Activated T-helper 9 cell treated with anti-CD3 and anti-CD28 coated beads, Interleukin-2, amount 50 U/mL, for 16 hours (primary cell): ENCODE data around the gene PTPRN2.

Experiments used
- DNase-seq: peaks from one replicate; pipeline ENCODE4 v3.0.0-alpha.2; 2020; ENCODE audit warnings: low read depth

PTPRN2 gene

GRCh38 chr7:158489462-158490155 is 98.0 kb downstream of the PTPRN2 start:
- DNase-seq = no peak

DNA sequence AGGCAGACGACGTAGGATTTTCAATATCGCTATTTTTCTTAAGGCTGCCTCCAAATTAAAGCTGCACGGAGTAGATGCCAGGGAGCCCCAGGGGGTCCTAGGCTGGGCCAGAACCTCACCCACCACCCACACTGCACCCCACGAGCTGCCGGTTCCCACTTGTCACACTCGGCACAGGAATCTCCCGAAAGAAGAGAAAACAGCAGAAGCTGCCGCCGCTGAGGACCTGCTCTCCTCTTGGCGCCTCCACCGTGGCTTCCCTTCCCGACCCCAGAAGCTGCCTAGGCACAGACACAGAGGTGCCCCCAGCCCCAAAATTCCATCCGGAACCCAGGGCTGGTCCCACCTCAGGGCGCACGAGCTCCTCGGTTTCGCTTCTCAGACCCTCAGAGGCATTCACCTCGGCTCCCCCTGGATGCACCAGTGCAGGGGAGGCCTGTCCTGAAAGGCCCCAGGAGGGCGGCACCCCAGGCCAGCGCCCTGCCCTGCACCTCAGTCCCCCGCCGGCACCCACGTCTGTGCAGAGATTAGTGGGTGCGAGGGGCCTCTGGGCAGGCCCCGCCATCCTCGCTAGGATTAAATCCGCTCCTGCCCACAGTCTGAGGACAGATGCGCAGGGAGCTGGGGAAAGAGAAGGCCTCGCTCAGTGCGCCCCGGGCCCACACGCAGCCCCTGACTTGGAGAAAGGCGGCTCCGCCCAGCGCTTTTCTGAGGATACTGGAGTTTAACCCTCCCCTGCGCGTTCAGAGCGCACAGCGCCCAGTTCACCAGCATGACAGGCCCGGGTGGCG is 99.2 kb downstream of the PTPRN2 start:
- DNase-seq = no peak

- no peak for DNase-seq
These were observed 99.9 kb downstream of the PTPRN2 start for GRCh38 chr7:158487631-158488151.

GRCh38 chr7:158486919-158487318 is 100.7 kb downstream of the PTPRN2 start:
- no peak for DNase-seq

- no peak for DNase-seq
These were observed 102.7 kb downstream of the PTPRN2 start for GRCh38 chr7:158484801-158485531.

- no peak for DNase-seq
These were observed 105.1 kb downstream of the PTPRN2 start for GRCh38 chr7:158482480-158482879.

DNA sequence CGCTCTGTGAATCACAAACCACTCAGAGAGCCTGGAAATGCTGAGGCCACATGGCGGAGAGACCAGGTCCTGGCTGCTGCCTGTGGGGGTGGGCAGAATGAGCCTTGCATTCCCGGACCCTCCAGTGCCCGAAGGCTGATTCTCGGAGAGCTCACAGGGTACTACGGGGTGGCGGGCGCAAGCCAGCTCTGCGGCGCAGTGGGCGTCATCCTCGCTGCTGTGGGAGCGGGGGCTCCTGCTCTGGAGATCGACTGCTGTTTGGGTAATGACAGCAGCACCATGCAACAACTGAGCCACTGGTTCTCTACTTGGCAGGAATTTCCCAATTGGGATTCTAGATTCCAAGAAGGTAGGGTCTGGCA is 108.0 kb downstream of the PTPRN2 start:
- DNase-seq = no peak

GRCh38 chr7:158479021-158479663 is 108.5 kb downstream of the PTPRN2 start:
- no peak for DNase-seq

DNA sequence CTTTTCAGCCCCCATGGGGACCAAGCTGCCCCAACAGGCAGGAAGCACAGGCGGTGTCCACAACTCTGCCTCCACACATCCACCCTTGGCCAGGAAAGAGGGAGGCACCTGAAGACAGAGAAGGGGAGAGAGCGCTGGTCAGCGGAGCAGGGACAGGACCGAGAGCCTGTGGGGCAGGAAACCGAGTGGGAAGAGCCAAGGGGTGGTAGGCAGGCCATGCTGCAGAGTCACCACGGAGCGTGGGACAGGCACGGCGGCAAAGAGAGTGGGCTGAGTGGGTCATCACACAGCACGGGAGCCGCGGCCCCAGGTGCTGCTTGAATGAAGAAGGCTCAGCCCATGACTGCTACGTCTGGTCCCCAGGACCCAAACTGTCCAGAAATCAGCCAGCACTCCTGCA is 109.8 kb downstream of the PTPRN2 start:
- no peak for DNase-seq

DNA sequence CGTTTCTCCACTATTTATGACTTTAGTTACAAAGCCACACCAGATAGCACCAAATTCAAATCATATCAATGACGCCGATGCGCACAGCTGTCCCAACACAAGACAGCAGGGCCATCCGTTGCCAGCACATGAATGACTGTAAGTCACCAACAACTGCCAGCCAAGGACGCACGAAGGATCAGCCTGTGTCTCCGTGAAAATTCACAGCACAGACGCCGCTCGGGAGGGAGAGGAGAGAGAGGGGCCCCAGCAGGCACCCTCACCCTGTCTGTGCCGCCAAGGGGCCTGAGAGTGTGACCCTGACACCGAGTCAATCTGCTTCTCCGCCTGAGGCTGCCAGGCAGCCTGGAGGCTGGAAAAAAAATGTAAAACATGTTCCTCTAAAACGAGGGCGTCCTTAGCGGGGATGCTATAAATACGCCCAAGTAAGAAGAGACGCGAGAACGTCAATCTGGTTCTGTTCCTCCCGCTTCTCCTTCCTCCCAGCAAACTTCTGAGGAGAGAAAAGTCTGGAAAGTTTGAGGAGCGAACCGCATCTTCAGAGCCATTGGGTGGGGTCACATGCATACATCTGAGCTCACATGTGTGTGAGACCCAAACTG is 111.2 kb downstream of the PTPRN2 start:
- DNase-seq = no peak

DNA sequence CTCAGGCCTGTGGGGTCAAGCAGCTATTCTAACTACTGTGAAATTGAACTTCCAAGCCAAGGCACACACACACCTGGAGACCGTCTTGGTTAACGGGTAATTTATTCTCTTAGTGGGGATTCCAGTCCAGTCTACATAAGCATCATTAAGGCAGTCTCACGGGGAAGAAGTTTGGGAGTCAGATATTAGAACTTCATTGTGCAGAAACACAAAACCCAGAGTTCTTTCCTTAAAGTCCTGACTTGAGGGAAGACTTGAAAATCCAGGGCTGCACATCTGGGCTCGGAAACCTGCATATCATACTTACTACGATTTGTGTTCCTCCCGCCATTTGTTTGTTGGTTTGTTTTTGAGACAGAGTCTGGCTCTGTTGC is 112.0 kb downstream of the PTPRN2 start:
- no peak for DNase-seq

DNA sequence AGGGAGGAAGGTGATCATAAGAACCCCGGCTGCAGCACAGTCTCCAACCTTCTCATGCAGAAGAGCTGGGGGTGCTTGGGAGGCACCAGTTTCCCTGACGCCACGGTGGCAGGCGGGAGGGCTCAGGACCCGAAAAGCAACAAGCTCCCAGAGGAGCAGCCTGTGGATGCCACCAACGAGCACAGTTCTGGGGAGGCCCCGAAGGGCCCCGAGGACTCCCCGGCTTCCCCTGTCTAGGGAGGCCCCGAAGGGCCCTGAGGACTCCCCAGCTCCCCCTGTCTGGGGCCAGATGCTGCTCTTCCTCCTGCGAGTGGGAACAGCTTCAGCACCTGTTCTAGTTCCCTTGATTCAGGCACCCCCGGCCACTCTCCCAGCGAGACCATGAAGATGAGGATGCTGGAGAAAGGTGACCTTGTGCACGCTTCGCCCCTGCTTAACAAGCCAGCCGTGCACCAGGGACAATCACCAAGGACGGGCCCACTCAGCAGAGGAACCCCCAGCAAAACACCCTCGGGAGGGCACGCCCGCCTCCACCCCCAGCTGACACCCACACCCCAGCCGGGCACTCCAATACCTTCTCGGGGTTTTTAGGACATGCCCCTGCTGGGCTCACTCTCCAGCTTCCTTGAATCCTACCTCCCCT is 112.5 kb downstream of the PTPRN2 start:
- no peak for DNase-seq

GRCh38 chr7:158474488-158474887 is 113.1 kb downstream of the PTPRN2 start:
- DNase-seq = no peak

DNA sequence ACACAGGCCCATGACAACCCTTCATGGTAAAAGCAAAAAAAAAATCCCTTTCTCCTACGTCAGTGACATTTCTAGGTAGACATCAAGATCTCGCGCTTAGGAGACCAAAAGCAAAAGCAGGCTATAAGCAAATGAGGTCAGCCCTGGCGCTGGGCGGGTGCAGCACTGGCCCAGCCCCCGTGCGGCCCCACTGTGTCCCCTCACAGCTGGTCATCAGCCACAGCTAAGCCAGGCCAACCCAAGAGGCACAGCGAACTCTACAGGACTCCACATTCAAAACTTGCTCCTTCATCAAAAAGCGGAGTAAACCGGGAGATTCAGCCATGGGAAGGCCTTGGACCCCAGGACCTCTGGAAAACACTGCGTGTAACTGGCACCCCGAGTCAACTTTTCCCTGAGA is 113.7 kb downstream of the PTPRN2 start:
- DNase-seq = no peak

GRCh38 chr7:158473221-158473620 is 114.4 kb downstream of the PTPRN2 start:
- DNase-seq = no peak

GRCh38 chr7:158472596-158472995 is 115.0 kb downstream of the PTPRN2 start:
- DNase-seq = no peak

GRCh38 chr7:158471716-158472115 is 115.9 kb downstream of the PTPRN2 start:
- no peak for DNase-seq

DNA sequence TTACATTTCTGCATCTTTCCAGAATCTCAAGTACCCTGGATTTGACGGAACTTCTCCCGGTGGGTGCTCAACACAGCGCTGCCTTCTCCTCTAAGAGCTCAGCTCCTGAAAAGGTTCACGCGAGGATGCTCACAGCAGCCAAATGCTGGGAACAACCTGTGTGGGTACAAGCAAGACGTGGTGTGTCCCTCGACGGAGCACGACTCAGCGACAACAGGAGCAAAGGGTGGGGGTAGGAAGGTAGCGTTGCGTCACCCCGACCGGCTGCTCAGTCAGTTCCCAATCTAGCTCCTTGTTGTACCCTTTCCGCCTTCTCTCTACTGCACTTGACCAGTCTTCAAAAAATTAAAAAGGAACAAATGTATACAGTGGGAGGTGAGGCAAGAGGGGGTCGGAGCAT is 117.3 kb downstream of the PTPRN2 start:
- no peak for DNase-seq

- no peak for DNase-seq
These were observed 118.1 kb downstream of the PTPRN2 start for GRCh38 chr7:158469396-158470051.

GRCh38 chr7:158468700-158469296 is 118.8 kb downstream of the PTPRN2 start:
- no peak for DNase-seq
